H1 (cell line): ENCODE data around the gene DCLRE1A. TPM values are rescaled to one million over a fixed set of nuclear protein-coding genes. Genes with fewer than 3 reads are reported as not detected.

Experiments
- KDM5A ChIP-seq: fragments of 200-600 bp; IDR thresholded peaks from 2 replicates; pipeline ENCODE4 v1.7.1; 2012; ENCODE audit warnings: mild to moderate bottlenecking, low read length, inconsistent platforms, mixed read lengths
- SP1 ChIP-seq: IDR thresholded peaks from 2 replicates; pipeline ENCODE4 v1.6.1; 2011; ENCODE audit warnings: low read depth, low read length
- polyA plus RNA-seq, 7 experiments: library from polyadenylated mRNA; depleted of rRNA in 3 of 7; stranded (reverse) in 5 of 7; unstranded in 2 of 7; fragments of >200 nt in 5 of 7; fragments of 200-250 nt in 2 of 7; gene quantifications; 1 replicate in 5 of 7; 2 replicates in 1 of 7; 4 replicates in 1 of 7; pipeline versions ENCODE4 v1.2.1 to v1.2.3, GENCODE V29; 2011 to 2013; ENCODE audit warnings: missing spikeins in 2 of 7, mixed read lengths in 2 of 7
- total RNA-seq: library from RNA; stranded (reverse); fragmentation: NEBNext Ultra II Directional; extraction: Animal tissue kit (Norgen Biotek cat#: 25700); gene quantifications from 2 replicates; pipeline ENCODE4 v1.2.1, GENCODE V29; 2021
- TF ChIP-seq, protein P1 (sequence below): IDR thresholded peaks from 2 replicates; pipeline ENCODE4 v1.6.1; 2012; ENCODE audit warnings: low read length, inconsistent platforms

Gene DCLRE1A
- total and polyA plus RNA-seq, 2 of the 8 experiments (the other 6 are each of a cell fraction or from before 2014, with no cell fraction given), result 8.1 to 10.1 TPM

DNA sequence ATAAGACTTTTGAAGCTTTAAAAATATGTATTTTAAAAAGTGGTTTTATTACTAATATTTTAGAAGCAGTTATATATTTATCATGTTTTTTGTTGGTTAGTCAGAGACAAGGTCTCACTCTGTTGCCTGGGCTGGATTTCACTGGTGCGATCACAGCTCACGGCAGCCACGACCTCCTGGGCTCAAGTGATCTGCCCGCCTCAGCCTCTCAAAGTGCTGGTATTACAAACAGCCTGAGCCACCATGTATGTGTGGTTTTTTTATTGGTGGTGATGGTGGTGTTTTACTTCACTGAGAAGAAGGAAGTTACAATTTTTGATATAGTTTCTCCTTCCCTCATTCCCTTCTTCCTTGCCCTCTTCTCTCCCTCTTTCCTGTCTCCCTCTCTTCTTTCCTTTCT, 14.0 kb upstream of the DCLRE1A start (continued):
- TF ChIP-seq, protein P1, sequence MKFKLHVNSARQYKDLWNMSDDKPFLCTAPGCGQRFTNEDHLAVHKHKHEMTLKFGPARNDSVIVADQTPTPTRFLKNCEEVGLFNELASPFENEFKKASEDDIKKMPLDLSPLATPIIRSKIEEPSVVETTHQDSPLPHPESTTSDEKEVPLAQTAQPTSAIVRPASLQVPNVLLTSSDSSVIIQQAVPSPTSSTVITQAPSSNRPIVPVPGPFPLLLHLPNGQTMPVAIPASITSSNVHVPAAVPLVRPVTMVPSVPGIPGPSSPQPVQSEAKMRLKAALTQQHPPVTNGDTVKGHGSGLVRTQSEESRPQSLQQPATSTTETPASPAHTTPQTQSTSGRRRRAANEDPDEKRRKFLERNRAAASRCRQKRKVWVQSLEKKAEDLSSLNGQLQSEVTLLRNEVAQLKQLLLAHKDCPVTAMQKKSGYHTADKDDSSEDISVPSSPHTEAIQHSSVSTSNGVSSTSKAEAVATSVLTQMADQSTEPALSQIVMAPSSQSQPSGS, result no peak
- TF ChIP-seq KDM5A (no peak), SP1 (no peak)
- TF ChIP-seq, all 59 proteins: peak for 0
